ENCODE results near the gene ALS2. TPM values are rescaled to one million over a fixed set of nuclear protein-coding genes. Genes with fewer than 3 reads are reported as not detected.
"Not testable (repeated sequence)": the region's sequence is repeated elsewhere in the genome, so short reads cannot be mapped to it uniquely, and the experiment has no call there.

The ALS2 gene
- total RNA-seq, 1 experiment from 2014 or later = 23.8 TPM

- intact Hi-C loops (cut with micrococcal nuclease) = loop anchor here (2.0 kb wide), 1 partner anchor 15 kb away; no protein-coding TSS in a partner anchor
- H3K4me2 ChIP-seq (ENCODE audit: low read length) = no peak overlapping the region
- no peaks in the 10 kb centered on the region for H3K27me3 ChIP-seq (ENCODE audit: low read length)
- H3K9ac ChIP-seq (ENCODE audit: low read length) = no peak overlapping the region
- ChIA-PET CTCF (interaction anchor here (1.1 kb wide), 1 partner anchor 11 kb away, joined by 4 read pairs; the partner anchor contains the start of gene ALS2), POLR2A (ENCODE audit: unreplicated experiment) (no interaction called here)
- H3K9me2 ChIP-seq (replicated peaks; ENCODE audit: low read length) = no peaks in the 10 kb centered on the region
- no peak for DNase-seq
- no peak overlapping the region for H3K4me3 ChIP-seq (ENCODE audit: low read length)
- H3K36me3 ChIP-seq (ENCODE audit: low read depth, low read length) = peaks cover 7% of the 10 kb centered on the region
- peaks cover 34% of the 10 kb centered on the region for H3K4me1 ChIP-seq (ENCODE audit: insufficient read depth, low read length)
- peaks cover 33% of the 10 kb centered on the region for H3K79me2 ChIP-seq (ENCODE audit: low read length)
- H3K9me3 ChIP-seq (ENCODE audit: low read length) = no peaks in the 10 kb centered on the region
- no peak overlapping the region for H3K27ac ChIP-seq (ENCODE audit: low read length)
- ATAC-seq = no peak
- no peaks in the 10 kb centered on the region for H3F3A ChIP-seq (ENCODE audit: low read length, unreplicated experiment)
- BruUV-seq (replicated peaks) = no TSS peak
- peaks cover 6% of the 10 kb centered on the region; the same call in 1 of the 2 replicates for H4K20me1 ChIP-seq (ENCODE audit: low read length)
- no peak overlapping the region for H2AFZ ChIP-seq (ENCODE audit: low read length)
- TF ChIP-seq EZH2 (IDR thresholded peaks at IDR 0.05; ENCODE audit: low read length, unreplicated experiment) (no peak), CTCF (conservative IDR thresholded peaks at IDR 0.05; ENCODE audit: low read depth, low read length) (no peak), EZH2phosphoT487 (IDR thresholded peaks at IDR 0.05; ENCODE audit: borderline replicate concordance, low read length) (no peak)
Observed at GRCh38 chr2:201769666-201770373, 10.9 kb downstream of the ALS2 start.

GRCh38 chr2:201768918-201769317 is 11.8 kb downstream of the ALS2 start:
- Histone ChIP-seq H3K36me3 (ENCODE audit: low read depth, low read length) (peaks cover 7% of the 10 kb centered on the region), H4K20me1 (ENCODE audit: low read length) (peaks cover 3% of the 10 kb centered on the region; the same call in 1 of the 2 replicates), H3K4me2 (ENCODE audit: low read length) (no peak overlapping the region), H3K27me3 (ENCODE audit: low read length) (no peaks in the 10 kb centered on the region), H3K4me3 (ENCODE audit: low read length) (no peak overlapping the region), H3K27ac (ENCODE audit: low read length) (no peak overlapping the region), H3K79me2 (ENCODE audit: low read length) (peaks cover 28% of the 10 kb centered on the region), H3K9me2 (replicated peaks; ENCODE audit: low read length) (no peaks in the 10 kb centered on the region), H3K9ac (ENCODE audit: low read length) (no peak overlapping the region), H2AFZ (ENCODE audit: low read length) (no peak overlapping the region), H3K4me1 (ENCODE audit: insufficient read depth, low read length) (peaks cover 25% of the 10 kb centered on the region), H3F3A (ENCODE audit: low read length, unreplicated experiment) (no peaks in the 10 kb centered on the region), H3K9me3 (ENCODE audit: low read length) (no peaks in the 10 kb centered on the region)
- intact Hi-C loops (cut with micrococcal nuclease) = loop anchor here (2.0 kb wide), 1 partner anchor 14 kb away; no protein-coding TSS in a partner anchor
- BruUV-seq (replicated peaks) = no TSS peak
- ATAC-seq = peak; percentile 83
- ChIA-PET CTCF (interaction anchor here (1.1 kb wide), 1 partner anchor 12 kb away, joined by 4 read pairs; the partner anchor contains the start of gene ALS2), POLR2A (ENCODE audit: unreplicated experiment) (interaction anchor here (1.0 kb wide), 1 partner anchor 12 kb away, joined by 5 read pairs; the partner anchor contains the start of gene ALS2)
- peak; percentile 36 for DNase-seq
- TF ChIP-seq EZH2 (IDR thresholded peaks at IDR 0.05; ENCODE audit: low read length, unreplicated experiment) (no peak), EZH2phosphoT487 (IDR thresholded peaks at IDR 0.05; ENCODE audit: borderline replicate concordance, low read length) (no peak), CTCF (conservative IDR thresholded peaks at IDR 0.05; ENCODE audit: low read depth, low read length) (no peak)

DNA sequence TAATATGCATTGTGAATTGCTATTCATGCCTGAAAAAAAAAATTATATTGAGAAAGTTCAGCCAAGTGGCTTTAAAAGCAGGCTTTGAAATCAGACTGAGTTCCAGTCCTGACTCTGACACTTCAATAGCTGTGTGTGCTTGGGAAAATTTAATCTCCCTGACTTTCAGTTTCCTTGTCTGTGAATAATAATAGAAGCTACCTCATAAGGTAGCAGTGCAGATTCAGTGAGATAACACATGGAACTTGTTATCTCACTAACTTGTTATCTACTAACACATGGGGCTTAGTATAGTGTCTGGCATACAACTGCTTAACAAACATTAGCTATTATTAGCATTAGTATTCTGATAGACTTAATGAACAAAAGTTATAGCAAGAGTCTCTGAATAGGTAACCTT is 14.9 kb downstream of the ALS2 start:
- Histone ChIP-seq H3K4me3 (ENCODE audit: low read length) (no peak overlapping the region), H3K27ac (ENCODE audit: low read length) (no peak overlapping the region), H3K36me3 (ENCODE audit: low read depth, low read length) (peaks cover 14% of the 10 kb centered on the region), H3K4me1 (ENCODE audit: insufficient read depth, low read length) (peaks cover 12% of the 10 kb centered on the region; the same call in 1 of the 2 replicates), H3K27me3 (ENCODE audit: low read length) (no peaks in the 10 kb centered on the region), H4K20me1 (ENCODE audit: low read length) (no peaks in the 10 kb centered on the region), H3K4me2 (ENCODE audit: low read length) (no peak overlapping the region), H3K9ac (ENCODE audit: low read length) (no peak overlapping the region), H3K9me2 (replicated peaks; ENCODE audit: low read length) (no peaks in the 10 kb centered on the region), H3F3A (ENCODE audit: low read length, unreplicated experiment) (no peaks in the 10 kb centered on the region), H3K79me2 (ENCODE audit: low read length) (peaks cover 8% of the 10 kb centered on the region; the same call in 1 of the 2 replicates), H3K9me3 (ENCODE audit: low read length) (no peaks in the 10 kb centered on the region), H2AFZ (ENCODE audit: low read length) (no peak overlapping the region)
- ChIA-PET POLR2A (ENCODE audit: unreplicated experiment) (no interaction called here), CTCF (no interaction called here)
- no peak for DNase-seq
- TF ChIP-seq EZH2phosphoT487 (IDR thresholded peaks at IDR 0.05; ENCODE audit: borderline replicate concordance, low read length) = no peak
- no peak for TF ChIP-seq EZH2 (IDR thresholded peaks at IDR 0.05; ENCODE audit: low read length, unreplicated experiment)
- no peak for TF ChIP-seq CTCF (conservative IDR thresholded peaks at IDR 0.05; ENCODE audit: low read depth, low read length)
- no TSS peak for BruUV-seq (replicated peaks)
- intact Hi-C loops (cut with micrococcal nuclease) = no loop called here
- no peak for ATAC-seq

DNA sequence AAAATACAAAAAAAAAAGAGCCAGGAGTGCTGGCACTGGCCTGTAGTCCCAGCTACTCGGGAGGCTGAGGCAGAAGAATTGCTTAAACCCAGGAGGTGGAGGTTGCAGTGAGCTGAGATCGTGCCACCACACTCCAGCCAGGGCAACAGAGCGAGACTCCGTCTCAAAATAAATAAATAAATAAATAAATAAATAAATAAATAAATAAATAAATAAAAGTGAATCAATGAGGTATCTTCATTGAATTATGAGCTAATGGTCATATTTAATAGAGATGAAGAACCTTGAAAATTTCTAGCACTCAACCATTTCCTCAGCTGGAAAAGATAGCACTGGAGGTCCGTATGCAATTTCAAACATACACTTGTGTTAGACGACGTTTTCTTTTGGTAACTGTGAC is 16.3 kb downstream of the ALS2 start:
- H3K27ac ChIP-seq (ENCODE audit: low read length); H2AFZ ChIP-seq (ENCODE audit: low read length); DNase-seq; ATAC-seq; H3K4me1 ChIP-seq (ENCODE audit: insufficient read depth, low read length); CTCF ChIA-PET; intact Hi-C loops (cut with micrococcal nuclease); H3K79me2 ChIP-seq (ENCODE audit: low read length); BruUV-seq (replicated peaks); H3K9ac ChIP-seq (ENCODE audit: low read length); H4K20me1 ChIP-seq (ENCODE audit: low read length); H3F3A ChIP-seq (ENCODE audit: low read length, unreplicated experiment); H3K9me2 ChIP-seq (replicated peaks; ENCODE audit: low read length); H3K4me3 ChIP-seq (ENCODE audit: low read length); H3K4me2 ChIP-seq (ENCODE audit: low read length); H3K27me3 ChIP-seq (ENCODE audit: low read length); H3K9me3 ChIP-seq (ENCODE audit: low read length); POLR2A ChIA-PET (ENCODE audit: unreplicated experiment): not testable (repeated sequence)
- peaks cover 17% of the 10 kb centered on the region for H3K36me3 ChIP-seq (ENCODE audit: low read depth, low read length)

Measured in PC-3 (cell line).